Sigmoid colon (tissue), 7 donors: ENCODE measurements around the gene PSMA2. TPM values are rescaled to one million over a fixed set of nuclear protein-coding genes. Genes with fewer than 3 reads are reported as not detected.

ENCODE experiments used
- DNase-seq: peaks from one replicate; pipeline ENCODE4 v3.0.0-alpha.2; 2019
- H3K27ac ChIP-seq, 4 donors: fragments of 200-600 bp; sonication (generic); one replicate each; pipeline ENCODE4 v1.5.1; 2016 to 2019; ENCODE audit warnings: mild to moderate bottlenecking in 1 of 4
- H3K27me3 ChIP-seq, 3 donors: fragments of 200-600 bp; sonication (generic); one replicate each; pipeline ENCODE4 v1.5.1; 2019; ENCODE audit warnings: mild to moderate bottlenecking in 1 of 3
- H3K36me3 ChIP-seq, 4 donors: fragments of 200-600 bp; sonication (generic); one replicate each; pipeline ENCODE4 v1.5.1; 2016 to 2019
- H3K4me1 ChIP-seq, 4 donors: fragments of 200-600 bp; sonication (generic); one replicate each; pipeline ENCODE4 v1.5.1; 2017 to 2019
- H3K4me3 ChIP-seq, 4 donors: fragments of 200-600 bp; sonication (generic); one replicate each; pipeline ENCODE4 v1.5.1; 2017 to 2019; ENCODE audit warnings: mild to moderate bottlenecking in 2 of 4, moderate library complexity in 1 of 4
- H3K9me3 ChIP-seq, 4 donors: fragments of 200-600 bp in 3 of 4; sonication (generic) in 3 of 4; one replicate each; pipeline versions ENCODE4 v1.5.1 to v1.6.1; 2013 to 2019
- CTCF ChIP-seq, 4 experiments: fragments of 450-650 bp in 3 of 4; fragments of 200-600 bp in 1 of 4; IDR thresholded peaks; one replicate each; pipeline ENCODE4 v1.5.1; 2016 to 2019; ENCODE audit warnings: antibody characterized with exemption in 4 of 4, mild to moderate bottlenecking in 3 of 4, moderate library complexity in 2 of 4
- EP300 ChIP-seq, 4 donors: sonication (generic); formaldehyde crosslinking; IDR thresholded peaks; one replicate each; pipeline ENCODE4 v1.6.1; 2017; ENCODE audit warnings: antibody characterized with exemption in 4 of 4
- POLR2A ChIP-seq, 2 donors: fragments of 450-650 bp; IDR thresholded peaks; one replicate each; pipeline ENCODE4 v1.6.1; 2016; ENCODE audit warnings: antibody characterized with exemption in 2 of 2, mild to moderate bottlenecking in 2 of 2, moderate library complexity in 2 of 2
- POLR2AphosphoS5 ChIP-seq, 4 donors: sonication (generic); formaldehyde crosslinking; IDR thresholded peaks; one replicate each; pipeline ENCODE4 v1.6.1; 2017; ENCODE audit warnings: antibody characterized with exemption in 4 of 4
- WGBS, 2 donors: extraction: QIAGEN DNeasy Blood & Tissue Kit; methylation state at CpG; one replicate each; pipeline ENCODE4 v1.1.7; 2013; 5-methylcytosine and 5-hydroxymethylcytosine counted together
- intact Hi-C: fragments of 100-400 bp; cut with DNase I; formaldehyde crosslinking; loops from one replicate; pipeline ENCODE4 v1.15.1; 2023
- polyA plus RNA-seq, 3 donors: library from polyadenylated mRNA; stranded (reverse); fragments of 200-250 nt; gene quantifications; one replicate each; pipeline ENCODE4 v1.2.3, GENCODE V29; 2013
- total RNA-seq, 4 donors: library from RNA; depleted of rRNA; stranded (reverse); fragments of >200 nt; gene quantifications; one replicate each; pipeline ENCODE4 v1.1.0, GENCODE V29; 2016
- donor health status: healthy with polysubstance abuse.
- donor health status: Bipolar disorder and iron deficiency.
- donor health status: healthy.

Gene PSMA2
- total and polyA plus RNA-seq, 7 donors, result 39.1 to 171 (median 81.3) TPM

- H3K27me3 ChIP-seq, result no peaks in the 10 kb centered on the region
- DNase-seq, result no peak
- TF ChIP-seq CTCF (IDR thresholded peaks at IDR 0.05) (no peak), POLR2A (IDR thresholded peaks at IDR 0.05) (no peak), POLR2AphosphoS5 (IDR thresholded peaks at IDR 0.05) (no peak), EP300 (IDR thresholded peaks at IDR 0.05) (no peak)
- peaks cover 0 to 19% (median 8%) of the 10 kb centered on the region in 4 donors for H3K4me1 ChIP-seq
- no peak overlapping the region for H3K27ac ChIP-seq
- intact Hi-C loops, result no loop called here
- H3K9me3 ChIP-seq, result no peaks in the 10 kb centered on the region
- peaks cover 15 to 81% (median 41%) of the 10 kb centered on the region in 4 donors for H3K36me3 ChIP-seq
- H3K4me3 ChIP-seq, result no peak overlapping the region
- WGBS, 2 donors, result 94 to 96% methylated on average over 5 of the region's 5 CpGs
These were observed 7.6 kb downstream of the PSMA2 start for GRCh38 chr7:42924223-42924838.

GRCh38 chr7:42922017-42922753 lies 9.8 kb downstream of the PSMA2 start:
- DNase-seq, result no peak
- no peaks in the 10 kb centered on the region for H3K27me3 ChIP-seq
- TF ChIP-seq POLR2A (IDR thresholded peaks at IDR 0.05) (no peak), EP300 (IDR thresholded peaks at IDR 0.05) (no peak), CTCF (IDR thresholded peaks at IDR 0.05) (no peak), POLR2AphosphoS5 (IDR thresholded peaks at IDR 0.05) (no peak)
- peaks cover 19 to 98% (median 50%) of the 10 kb centered on the region in 4 donors for H3K36me3 ChIP-seq
- H3K27ac ChIP-seq, result no peak overlapping the region
- no peak overlapping the region for H3K4me3 ChIP-seq
- H3K9me3 ChIP-seq, result no peaks in the 10 kb centered on the region
- H3K4me1 ChIP-seq, result peaks cover 0 to 2% (median 0%) of the 10 kb centered on the region in 4 donors
- WGBS, 2 donors, result 92 to 96% methylated on average over 3 of the region's 3 CpGs
- intact Hi-C loops, result no loop called here

GRCh38 chr7:42915356-42915755 lies 16.6 kb downstream of the PSMA2 start:
- WGBS, 2 donors, result 65 to 67% methylated on average over 1 of the region's 1 CpG
- H3K4me3 ChIP-seq, result no peak overlapping the region
- peaks cover 18 to 55% (median 24%) of the 10 kb centered on the region in 4 donors for H3K36me3 ChIP-seq
- H3K27ac ChIP-seq, result peak overlapping the region in 1 of 4 donors; percentile 35
- H3K4me1 ChIP-seq, result peaks cover 0 to 16% (median 12%) of the 10 kb centered on the region in 4 donors
- no peaks in the 10 kb centered on the region for H3K27me3 ChIP-seq
- no peaks in the 10 kb centered on the region for H3K9me3 ChIP-seq
- no peak for DNase-seq
- intact Hi-C loops, result no loop called here
- no peak for TF ChIP-seq CTCF (IDR thresholded peaks at IDR 0.05)
- TF ChIP-seq POLR2A (IDR thresholded peaks at IDR 0.05), result no peak
- TF ChIP-seq EP300 (IDR thresholded peaks at IDR 0.05), result no peak
- no peak for TF ChIP-seq POLR2AphosphoS5 (IDR thresholded peaks at IDR 0.05)

- H3K36me3 ChIP-seq, result peaks cover 12 to 47% (median 17%) of the 10 kb centered on the region in 4 donors
- peak in 1 of 4 donors; percentile 31 for TF ChIP-seq POLR2AphosphoS5 (IDR thresholded peaks at IDR 0.05)
- no peak for TF ChIP-seq EP300 (IDR thresholded peaks at IDR 0.05)
- TF ChIP-seq CTCF (IDR thresholded peaks at IDR 0.05), result no peak
- TF ChIP-seq POLR2A (IDR thresholded peaks at IDR 0.05), result no peak
- no peaks in the 10 kb centered on the region for H3K27me3 ChIP-seq
- H3K4me1 ChIP-seq, result peaks cover 0 to 22% (median 14%) of the 10 kb centered on the region in 4 donors
- 54 to 66% methylated on average over 5 of the region's 5 CpGs for WGBS, 2 donors
- no peaks in the 10 kb centered on the region for H3K9me3 ChIP-seq
- peak overlapping the region in 2 of 4 donors; percentile 10 to 28 for H3K27ac ChIP-seq
- H3K4me3 ChIP-seq, result no peak overlapping the region
- DNase-seq, result no peak
- intact Hi-C loops, result no loop called here
These were observed 17.4 kb downstream of the PSMA2 start for GRCh38 chr7:42914421-42915045.
